Activated naive CD8-positive, alpha-beta T cell treated with anti-CD3 and anti-CD28 coated beads, Interleukin-2, amount 10 ng/mL, durations not matched to agents 7 days and 5 days (primary cell): ENCODE data around the gene IGFBPL1. TPM values are rescaled to one million over a fixed set of nuclear protein-coding genes. Genes with fewer than 3 reads are reported as not detected.
A peak's percentile ranks its signal among the peaks of the same experiment; 100 is the strongest.

Experiments
- ATAC-seq: fragments of 150-1000 bp; cut with Tn5 transposase; one replicate; pipeline ENCODE4 v1.10.0; 2021; ENCODE audit warnings: low read depth, moderate library complexity
- POLR2A ChIA-PET: fragments of 350-600 bp; sonication (Branson Sonifier 250); formaldehyde crosslinking; loops from one replicate; lab custom pipeline; 2021; ENCODE audit warnings: antibody characterized with exemption; lab: Charles Lee
- DNase-seq: peaks from one replicate; pipeline ENCODE4 v3.0.0; 2021
- H3K27ac Mint-ChIP-seq: one replicate; pipeline ENCODE4 v1.8.0; 2022; ENCODE audit warnings: mild to moderate bottlenecking, mixed read lengths
- H3K27me3 Mint-ChIP-seq: one replicate; pipeline ENCODE4 v1.8.0; 2022; ENCODE audit warnings: mild to moderate bottlenecking, moderate library complexity, mixed read lengths
- H3K36me3 Mint-ChIP-seq: one replicate; pipeline ENCODE4 v1.8.0; 2021; ENCODE audit warnings: mild to moderate bottlenecking, mixed read lengths
- H3K4me1 Mint-ChIP-seq: one replicate; pipeline ENCODE4 v1.8.0; 2021; ENCODE audit warnings: mixed read lengths
- H3K4me3 Mint-ChIP-seq: one replicate; pipeline ENCODE4 v1.8.0; 2022; ENCODE audit warnings: mild to moderate bottlenecking, moderate library complexity, mixed read lengths
- H3K9me3 Mint-ChIP-seq: one replicate; pipeline ENCODE4 v1.8.0; 2021; ENCODE audit warnings: mixed read lengths
- total RNA-seq, 2 experiments: library from RNA; stranded (reverse); gene quantifications; one replicate each; pipeline ENCODE4 v1.2.3, GENCODE V29; 2021

The IGFBPL1 gene
- total RNA-seq, 2 experiments from 2014 or later, result not detected

DNA sequence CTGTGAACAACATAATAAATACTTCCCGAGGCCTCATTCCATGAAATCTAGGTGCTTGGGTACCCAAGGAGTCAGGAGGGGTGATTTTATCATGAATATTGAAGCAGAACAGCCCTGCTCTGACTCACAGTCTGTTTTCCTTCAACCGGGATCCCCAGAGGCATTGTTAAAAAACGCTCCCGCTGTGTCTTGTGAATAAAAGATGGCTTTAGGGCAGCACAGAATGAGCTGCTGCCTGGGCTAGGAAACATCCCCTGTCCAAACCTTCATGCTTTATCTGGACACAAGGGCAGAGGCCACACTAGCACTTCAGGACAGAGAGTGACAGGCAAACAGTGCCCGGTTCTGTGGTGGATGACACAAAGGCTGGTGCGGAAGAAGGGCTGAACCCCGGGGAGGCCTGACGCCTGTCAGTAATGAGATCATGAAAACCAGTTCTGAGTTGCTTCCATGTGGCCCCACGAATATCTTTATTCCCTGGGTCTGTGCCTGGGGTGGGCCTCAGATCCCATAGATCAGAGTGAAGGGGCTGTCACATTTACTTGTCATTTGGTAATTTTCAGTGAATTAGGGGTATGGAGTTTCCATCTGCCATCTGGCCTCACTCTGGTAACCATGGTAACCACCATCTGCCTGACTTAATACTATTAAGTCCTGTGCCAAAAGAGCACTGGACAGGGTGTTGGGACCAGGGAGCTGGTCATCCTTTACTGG is 2.6 kb downstream of the IGFBPL1 start:
- POLR2A ChIA-PET, result no interaction called here
- H3K4me3 Mint-ChIP-seq, result no peak overlapping the region
- H3K9me3 Mint-ChIP-seq, result no peaks in the 10 kb centered on the region
- H3K27me3 Mint-ChIP-seq, result peaks cover 46% of the 10 kb centered on the region
- H3K36me3 Mint-ChIP-seq, result no peaks in the 10 kb centered on the region
- ATAC-seq, result no peak
- DNase-seq, result no peak
- H3K4me1 Mint-ChIP-seq, result no peaks in the 10 kb centered on the region
- no peak overlapping the region for H3K27ac Mint-ChIP-seq

DNA sequence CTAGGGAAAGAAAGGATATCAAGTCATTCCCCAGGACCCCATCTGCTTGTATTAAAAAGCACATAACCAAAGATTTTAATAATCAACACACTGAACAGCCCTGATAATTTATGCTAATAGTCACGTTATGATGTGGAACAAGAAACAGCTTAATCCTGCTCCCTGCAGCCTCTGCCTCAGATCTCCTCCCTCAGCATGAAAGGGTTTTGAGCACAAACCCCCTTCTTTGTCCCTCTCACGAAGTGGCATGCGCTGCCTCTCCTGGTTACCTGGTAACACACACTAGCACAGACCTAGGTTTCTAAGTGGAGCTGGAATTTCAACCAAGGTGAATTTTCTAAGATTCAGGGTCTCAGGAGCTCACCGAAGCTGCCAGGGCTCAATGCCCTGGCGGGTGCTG is 5.1 kb downstream of the IGFBPL1 start:
- DNase-seq (no peak), ATAC-seq (no peak)
- H3K9me3 Mint-ChIP-seq, result no peaks in the 10 kb centered on the region
- no peak overlapping the region for H3K27ac Mint-ChIP-seq
- peaks cover 34% of the 10 kb centered on the region for H3K27me3 Mint-ChIP-seq
- H3K4me3 Mint-ChIP-seq, result no peak overlapping the region
- no peaks in the 10 kb centered on the region for H3K4me1 Mint-ChIP-seq
- H3K36me3 Mint-ChIP-seq, result no peaks in the 10 kb centered on the region
- POLR2A ChIA-PET, result no interaction called here

DNA sequence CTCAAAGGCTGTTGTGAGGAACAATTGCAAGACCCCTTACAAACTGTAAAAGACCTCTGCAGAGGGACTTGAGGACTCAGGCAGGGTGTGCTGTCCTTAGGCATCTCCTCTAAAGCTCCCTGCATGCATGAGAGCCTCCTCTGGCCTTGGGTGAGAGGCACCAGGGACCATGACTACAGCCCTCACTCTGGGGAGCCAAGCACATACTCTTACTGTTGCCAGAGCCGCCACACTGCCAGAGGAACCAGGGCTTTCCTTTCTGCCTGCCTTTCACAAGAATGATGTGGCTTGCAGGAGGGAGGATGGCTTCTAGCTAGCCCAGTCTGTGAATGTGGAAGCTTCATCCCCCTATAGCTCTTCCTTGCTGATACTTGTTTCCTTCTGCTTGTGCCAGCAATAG is 5.9 kb downstream of the IGFBPL1 start:
- peaks cover 31% of the 10 kb centered on the region for H3K27me3 Mint-ChIP-seq
- no peaks in the 10 kb centered on the region for H3K36me3 Mint-ChIP-seq
- no peaks in the 10 kb centered on the region for H3K4me1 Mint-ChIP-seq
- H3K4me3 Mint-ChIP-seq, result no peak overlapping the region
- H3K9me3 Mint-ChIP-seq, result no peaks in the 10 kb centered on the region
- no peak overlapping the region for H3K27ac Mint-ChIP-seq
- POLR2A ChIA-PET, result no interaction called here
- no peak for DNase-seq
- no peak for ATAC-seq

DNA sequence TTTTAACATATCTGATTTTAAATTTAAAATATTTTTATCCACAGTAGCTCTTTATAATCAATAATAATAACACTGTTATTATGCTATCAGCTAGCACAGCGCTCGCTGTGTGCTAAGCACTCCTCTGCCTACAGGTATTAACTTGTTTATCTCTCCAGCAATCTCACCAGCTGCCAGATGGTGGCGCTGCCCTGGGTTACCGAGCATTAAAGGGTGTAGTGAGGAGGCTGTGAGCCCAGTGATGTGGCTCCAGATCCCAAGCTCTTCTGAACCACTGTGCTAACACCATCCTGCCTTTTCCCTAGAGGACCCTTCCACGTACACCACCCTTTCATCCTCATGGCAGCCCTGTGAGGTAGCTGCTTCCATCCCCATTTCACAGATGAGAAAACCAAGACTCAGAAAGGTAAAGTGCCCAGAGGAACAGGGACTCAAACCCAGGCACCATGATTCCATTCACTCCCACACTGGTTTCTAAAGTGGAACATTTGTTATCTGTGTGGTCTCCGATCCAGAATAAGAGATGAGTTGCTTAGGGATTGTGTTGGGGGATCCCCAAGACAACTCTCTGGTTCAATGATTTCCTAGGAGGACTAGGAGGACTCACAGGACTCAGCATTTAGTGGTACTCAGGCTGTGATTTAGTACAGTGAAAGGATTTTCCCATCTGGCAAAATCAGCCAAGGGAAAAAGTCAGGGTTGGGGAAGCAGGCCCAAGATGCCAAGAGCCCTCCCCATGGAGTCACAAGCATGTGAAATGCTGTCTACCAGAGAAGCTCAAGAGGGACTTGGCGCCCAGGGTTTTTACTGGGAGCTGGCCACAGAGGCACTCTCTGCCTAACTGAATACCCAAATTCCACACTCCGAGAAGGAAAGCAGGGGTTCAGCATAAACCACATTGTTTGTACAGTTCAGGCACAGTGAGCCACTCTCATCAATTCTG is 7.0 kb downstream of the IGFBPL1 start:
- Mint-ChIP-seq H3K4me1 (no peaks in the 10 kb centered on the region), H3K4me3 (no peak overlapping the region), H3K9me3 (no peaks in the 10 kb centered on the region), H3K27ac (no peak overlapping the region), H3K36me3 (no peaks in the 10 kb centered on the region), H3K27me3 (peaks cover 23% of the 10 kb centered on the region)
- ATAC-seq (no peak), DNase-seq (peak; percentile 61)
- POLR2A ChIA-PET, result no interaction called here

DNA sequence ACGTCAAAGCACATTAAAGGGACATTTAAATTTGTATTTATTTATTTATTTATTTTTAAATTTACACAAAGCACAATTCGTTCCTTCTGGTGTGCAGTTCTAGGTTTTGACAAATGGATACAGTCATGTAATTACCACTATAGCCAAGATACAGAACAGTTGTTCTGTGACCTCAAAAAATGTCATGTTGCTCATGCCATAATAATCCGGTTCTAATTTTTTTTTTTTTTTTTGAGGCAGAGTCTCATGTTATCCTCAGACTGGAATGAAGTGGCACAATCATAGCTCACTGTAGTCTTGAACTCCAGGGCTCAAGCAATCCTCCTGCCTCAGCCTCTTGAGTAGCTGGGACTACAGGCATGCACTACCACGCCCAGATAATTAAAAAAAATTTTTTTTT is 7.8 kb downstream of the IGFBPL1 start:
- Mint-ChIP-seq H3K9me3 (no peaks in the 10 kb centered on the region), H3K27ac (no peak overlapping the region), H3K27me3 (peaks cover 19% of the 10 kb centered on the region), H3K4me1 (no peaks in the 10 kb centered on the region), H3K4me3 (no peak overlapping the region), H3K36me3 (no peaks in the 10 kb centered on the region)
- POLR2A ChIA-PET, result no interaction called here
- DNase-seq (no peak), ATAC-seq (no peak)

DNA sequence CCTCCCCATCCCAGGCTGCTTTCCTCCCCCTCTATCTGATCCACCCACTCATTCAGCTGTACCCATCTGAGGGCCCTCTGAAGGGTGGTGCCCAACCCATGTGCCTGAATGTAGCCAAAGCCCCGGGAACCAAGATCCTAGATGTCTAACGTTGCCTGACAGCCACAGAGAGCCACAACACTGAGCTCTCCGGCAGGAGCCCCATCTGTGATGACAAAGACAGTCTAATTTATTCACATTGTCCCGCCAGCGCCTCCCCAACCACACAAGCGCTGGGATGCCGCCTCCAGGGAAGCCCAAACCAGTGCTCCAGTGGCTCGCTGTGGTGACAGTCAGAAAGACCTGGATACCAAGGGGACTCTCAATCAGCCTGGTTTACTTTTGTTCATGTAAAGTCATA is 8.4 kb downstream of the IGFBPL1 start:
- Mint-ChIP-seq H3K27me3 (peaks cover 19% of the 10 kb centered on the region), H3K36me3 (no peaks in the 10 kb centered on the region), H3K4me3 (no peak overlapping the region), H3K27ac (no peak overlapping the region), H3K9me3 (no peaks in the 10 kb centered on the region), H3K4me1 (no peaks in the 10 kb centered on the region)
- POLR2A ChIA-PET, result no interaction called here
- ATAC-seq, result no peak
- no peak for DNase-seq

DNA sequence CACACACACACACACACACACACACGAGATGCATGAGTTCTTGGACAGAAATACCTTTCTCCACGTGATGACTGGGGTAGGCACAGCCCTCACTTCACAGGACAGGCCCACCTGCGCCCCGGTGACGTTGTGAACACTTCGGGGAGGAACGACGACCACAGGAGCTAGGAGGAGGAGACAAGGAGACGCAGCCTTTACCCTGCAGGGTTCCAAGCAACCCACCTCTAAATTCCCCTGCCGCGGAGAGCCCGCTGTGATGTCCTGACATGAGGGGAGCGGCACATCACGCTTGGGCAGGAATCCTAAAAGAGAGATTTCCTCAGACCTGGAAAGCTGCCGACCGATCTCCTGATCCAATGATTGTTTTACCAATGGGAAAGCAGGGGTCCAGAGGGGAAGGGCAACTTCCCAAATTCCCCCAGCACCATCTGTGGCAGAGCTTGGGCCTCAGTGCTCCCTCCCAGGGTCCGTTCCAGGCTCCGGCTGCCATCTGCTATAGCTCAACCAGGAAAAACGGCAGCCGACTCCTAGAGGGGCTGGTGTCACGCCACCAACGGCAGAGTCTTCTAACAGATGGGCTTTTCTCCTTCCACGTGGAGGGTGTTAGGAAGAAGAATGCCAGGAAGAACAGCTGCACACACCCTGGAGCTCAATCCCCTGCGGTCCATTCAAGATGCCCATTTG is 10.1 kb downstream of the IGFBPL1 start:
- H3K4me3 Mint-ChIP-seq, result no peak overlapping the region
- no peaks in the 10 kb centered on the region for H3K9me3 Mint-ChIP-seq
- ATAC-seq (no peak), DNase-seq (no peak)
- no peaks in the 10 kb centered on the region for H3K4me1 Mint-ChIP-seq
- no peak overlapping the region for H3K27ac Mint-ChIP-seq
- no peaks in the 10 kb centered on the region for H3K36me3 Mint-ChIP-seq
- peaks cover 9% of the 10 kb centered on the region for H3K27me3 Mint-ChIP-seq
- POLR2A ChIA-PET, result no interaction called here

DNA sequence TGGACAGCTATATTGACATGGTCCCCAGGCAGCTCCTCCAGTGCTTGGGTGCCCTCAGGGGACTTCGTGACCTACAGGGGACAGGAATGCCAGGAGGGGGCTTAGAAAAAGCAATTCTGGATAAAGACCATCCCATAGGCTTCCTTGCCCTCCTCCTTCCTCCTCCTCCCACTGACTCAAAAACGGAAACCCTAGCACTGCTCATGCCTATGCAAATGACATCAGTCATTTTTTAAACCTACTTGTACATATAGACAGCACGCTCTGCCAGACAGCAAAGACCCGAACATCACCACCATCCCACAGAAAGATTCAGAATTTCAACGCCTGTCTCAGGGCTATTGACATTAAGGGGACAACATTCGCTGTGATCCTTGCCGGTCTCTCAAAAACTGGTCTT is 11.0 kb downstream of the IGFBPL1 start:
- no peak overlapping the region for H3K27ac Mint-ChIP-seq
- no peak overlapping the region for H3K4me3 Mint-ChIP-seq
- POLR2A ChIA-PET, result no interaction called here
- DNase-seq (no peak), ATAC-seq (no peak)
- H3K9me3 Mint-ChIP-seq, result no peaks in the 10 kb centered on the region
- H3K4me1 Mint-ChIP-seq, result no peaks in the 10 kb centered on the region
- H3K27me3 Mint-ChIP-seq, result peaks cover 12% of the 10 kb centered on the region
- H3K36me3 Mint-ChIP-seq, result no peaks in the 10 kb centered on the region

DNA sequence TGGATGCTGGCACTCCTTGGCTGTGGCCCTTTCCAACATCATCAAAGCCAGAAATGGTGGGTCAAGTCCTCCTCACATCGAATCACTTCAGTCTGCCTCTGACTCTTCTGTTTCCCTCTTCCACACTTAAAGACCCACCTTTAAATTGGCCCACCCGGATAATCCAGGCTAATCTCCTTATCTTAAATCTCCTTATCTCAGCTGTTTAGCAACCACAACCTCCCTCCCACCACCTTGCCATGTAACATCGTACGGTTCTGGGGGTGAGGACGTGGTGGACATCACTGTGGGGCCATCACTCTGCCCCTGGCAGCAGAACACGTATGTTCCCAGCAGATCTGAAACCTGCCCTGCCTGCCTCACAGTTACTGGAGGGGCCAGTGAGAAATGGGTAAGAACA is 11.5 kb downstream of the IGFBPL1 start:
- H3K4me3 Mint-ChIP-seq, result no peak overlapping the region
- H3K27me3 Mint-ChIP-seq, result peaks cover 12% of the 10 kb centered on the region
- DNase-seq (no peak), ATAC-seq (no peak)
- POLR2A ChIA-PET, result no interaction called here
- H3K36me3 Mint-ChIP-seq, result no peaks in the 10 kb centered on the region
- no peaks in the 10 kb centered on the region for H3K9me3 Mint-ChIP-seq
- no peaks in the 10 kb centered on the region for H3K4me1 Mint-ChIP-seq
- H3K27ac Mint-ChIP-seq, result no peak overlapping the region

DNA sequence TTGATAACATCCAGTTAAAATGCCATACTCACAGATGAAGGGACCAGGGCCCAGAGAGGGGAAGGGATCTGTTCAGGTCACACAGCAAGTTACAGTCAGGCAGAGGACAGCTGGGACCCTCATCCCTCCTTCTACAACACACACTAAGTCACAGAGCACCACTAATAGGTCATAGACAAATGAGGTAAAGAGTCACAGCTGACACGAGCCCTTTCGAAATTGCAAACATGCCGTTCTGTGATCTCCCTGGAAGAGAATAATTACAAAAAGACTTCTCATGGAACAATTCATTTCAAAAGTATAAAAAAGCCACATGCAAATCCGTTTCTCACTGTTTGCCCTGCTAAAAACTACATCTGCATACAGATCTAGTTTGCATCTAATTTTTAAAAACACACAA is 15.5 kb downstream of the IGFBPL1 start:
- ATAC-seq (no peak), DNase-seq (no peak)
- Mint-ChIP-seq H3K27ac (no peak overlapping the region), H3K9me3 (no peaks in the 10 kb centered on the region), H3K4me3 (no peak overlapping the region), H3K4me1 (no peaks in the 10 kb centered on the region), H3K27me3 (peaks cover 10% of the 10 kb centered on the region), H3K36me3 (no peaks in the 10 kb centered on the region)
- POLR2A ChIA-PET, result no interaction called here

DNA sequence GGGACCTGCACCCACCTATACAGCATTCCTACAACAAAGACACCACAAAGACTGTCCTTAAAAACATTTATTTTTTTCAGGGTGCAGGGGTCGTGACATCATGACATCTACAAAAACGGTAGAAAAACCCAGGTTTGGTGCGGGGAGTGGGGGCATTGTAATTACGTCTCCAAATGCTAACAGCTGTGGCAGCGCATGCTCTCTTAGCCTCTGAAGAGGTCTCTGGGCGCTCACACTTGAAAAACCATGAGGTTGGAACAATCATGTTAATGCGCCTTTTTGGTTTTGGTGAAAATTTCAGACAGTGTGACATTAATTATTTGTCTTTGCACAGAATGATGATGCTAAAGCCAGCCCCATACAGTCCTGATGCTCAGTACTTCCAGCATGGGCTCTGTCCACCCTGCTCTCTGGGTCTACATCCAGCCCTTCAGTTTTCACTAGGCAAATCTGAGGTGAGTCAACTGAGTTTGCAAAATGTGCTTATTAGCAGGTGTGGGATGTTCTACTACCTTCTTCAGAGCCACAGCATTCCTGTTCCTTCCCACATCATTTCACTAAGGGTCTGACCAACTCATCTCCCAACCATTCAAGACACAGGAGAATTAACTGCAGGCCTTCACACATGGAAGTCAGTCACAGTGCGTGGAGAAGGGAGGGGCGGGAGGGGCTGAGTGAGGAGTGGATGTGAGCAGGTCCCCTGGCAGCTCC is 17.6 kb downstream of the IGFBPL1 start:
- Mint-ChIP-seq H3K4me1 (no peaks in the 10 kb centered on the region), H3K9me3 (no peaks in the 10 kb centered on the region), H3K36me3 (no peaks in the 10 kb centered on the region), H3K27ac (no peak overlapping the region), H3K27me3 (peaks cover 7% of the 10 kb centered on the region), H3K4me3 (no peak overlapping the region)
- POLR2A ChIA-PET, result no interaction called here
- no peak for ATAC-seq
- no peak for DNase-seq

DNA sequence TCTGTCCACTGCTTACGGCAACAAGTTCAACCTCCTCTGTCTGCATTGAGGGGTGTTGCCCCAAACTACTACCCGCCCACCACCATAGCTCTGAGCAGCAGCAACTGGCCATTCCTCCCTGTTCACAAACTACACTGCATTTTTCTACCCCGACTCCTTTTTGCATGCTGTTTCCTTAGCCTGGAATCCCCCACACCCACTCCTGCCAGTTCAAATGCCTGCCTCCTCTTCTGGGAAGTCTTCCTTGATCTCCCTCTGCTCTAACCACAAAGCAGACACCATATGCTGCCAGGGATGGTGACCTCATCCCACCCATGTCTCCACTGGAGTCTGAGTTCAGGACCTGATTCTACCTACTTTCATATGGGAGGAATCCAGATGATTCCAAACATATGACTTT is 18.5 kb downstream of the IGFBPL1 start:
- Mint-ChIP-seq H3K4me3 (no peak overlapping the region), H3K4me1 (no peaks in the 10 kb centered on the region), H3K9me3 (no peaks in the 10 kb centered on the region), H3K36me3 (no peaks in the 10 kb centered on the region), H3K27me3 (peaks cover 3% of the 10 kb centered on the region), H3K27ac (no peak overlapping the region)
- no peak for ATAC-seq
- POLR2A ChIA-PET, result no interaction called here
- DNase-seq, result no peak

DNA sequence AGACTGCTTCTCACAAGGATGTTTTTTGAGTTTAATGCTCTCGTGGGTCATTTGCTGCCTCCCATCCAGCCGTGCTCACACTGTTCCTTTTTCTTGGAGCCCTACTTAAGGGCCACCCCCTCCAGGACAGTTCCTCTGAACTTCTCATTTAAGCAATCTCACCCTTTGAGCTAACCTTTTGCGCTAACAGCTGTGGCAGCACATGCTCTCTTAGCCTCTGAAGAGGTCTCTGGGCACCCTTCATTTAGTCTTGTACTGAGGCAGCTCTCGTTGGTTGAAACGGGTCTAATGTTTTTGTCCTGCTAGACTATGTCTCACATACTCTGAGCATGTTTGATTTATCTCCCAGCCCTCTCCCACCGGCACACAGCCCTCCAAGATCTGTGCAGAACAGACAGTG is 19.9 kb downstream of the IGFBPL1 start:
- DNase-seq (no peak), ATAC-seq (no peak)
- H3K4me3 Mint-ChIP-seq, result no peak overlapping the region
- POLR2A ChIA-PET, result no interaction called here
- peaks cover 3% of the 10 kb centered on the region for H3K27me3 Mint-ChIP-seq
- H3K36me3 Mint-ChIP-seq, result no peaks in the 10 kb centered on the region
- H3K27ac Mint-ChIP-seq, result no peak overlapping the region
- H3K4me1 Mint-ChIP-seq, result no peaks in the 10 kb centered on the region
- H3K9me3 Mint-ChIP-seq, result no peaks in the 10 kb centered on the region
